Common myeloid progenitor, CD34-positive (primary cell): ENCODE measurements around the gene PDIA6.

Experiments used
- CTCF ChIA-PET: fragments of 350-600 bp; sonication (Branson Sonifier 250); formaldehyde crosslinking; loops from one replicate; lab custom pipeline; 2021; ENCODE audit warnings: antibody characterized with exemption; lab: Charles Lee
- POLR2A ChIA-PET: fragments of 350-600 bp; sonication (Branson Sonifier 250); formaldehyde crosslinking; loops from one replicate; lab custom pipeline; 2021; ENCODE audit warnings: antibody characterized with exemption; lab: Charles Lee
- DNase-seq, 3 donors: peaks; one replicate each; pipeline versions ENCODE4 v3.0.0 to v3.0.0-alpha.2; 2013
- H3K27ac ChIP-seq, 2 experiments: 1 replicate in 1 of 2; 2 replicates in 1 of 2; pipeline ENCODE4 v1.7.0; 2013; ENCODE audit warnings: inconsistent platforms in 2 of 2, low read length in 2 of 2, mild to moderate bottlenecking in 2 of 2, low read depth in 1 of 2, moderate library complexity in 1 of 2; ENCODE audit not compliant: severe bottlenecking in 2 of 2, insufficient read depth in 1 of 2, poor library complexity in 1 of 2
- H3K27me3 ChIP-seq, 5 experiments: replicated peaks in 2 of 5; 1 replicate in 3 of 5; 2 replicates in 2 of 5; pipeline versions ENCODE4 v1.6.1 to v1.7.0; 2013; ENCODE audit warnings: low read length in 4 of 5, mild to moderate bottlenecking in 2 of 5, moderate library complexity in 2 of 5, inconsistent platforms in 1 of 5; ENCODE audit not compliant: insufficient read depth in 5 of 5, control insufficient read depth in 4 of 5
- H3K36me3 ChIP-seq, 4 experiments: 1 replicate in 2 of 4; 2 replicates in 2 of 4; pipeline versions ENCODE4 v1.6.1 to v1.7.0; 2013; ENCODE audit warnings: low read length in 3 of 4, control low read depth in 1 of 4, mild to moderate bottlenecking in 1 of 4; ENCODE audit not compliant: control insufficient read depth in 4 of 4, insufficient read depth in 4 of 4
- H3K4me1 ChIP-seq, 4 experiments: 1 replicate in 3 of 4; 2 replicates in 1 of 4; pipeline versions ENCODE4 v1.6.1 to v1.7.1; 2013; ENCODE audit warnings: low read length in 3 of 4, mild to moderate bottlenecking in 3 of 4, control low read depth in 1 of 4, inconsistent platforms in 1 of 4, moderate library complexity in 1 of 4; ENCODE audit not compliant: control insufficient read depth in 4 of 4, insufficient read depth in 4 of 4; ENCODE audit errors: control extremely low read depth in 1 of 4
- H3K4me3 ChIP-seq, 7 experiments: 1 replicate in 4 of 7; 2 replicates in 3 of 7; pipeline versions ENCODE4 v1.5.1 to v1.7.0; 2013; ENCODE audit warnings: mild to moderate bottlenecking in 7 of 7, low read length in 6 of 7, moderate library complexity in 6 of 7, inconsistent platforms in 2 of 7, low read depth in 2 of 7, control low read depth in 1 of 7; ENCODE audit not compliant: insufficient read depth in 4 of 7, control insufficient read depth in 1 of 7; ENCODE audit errors: extremely low read depth in 1 of 7
- H3K9me3 ChIP-seq, 5 experiments: 1 replicate in 4 of 5; 2 replicates in 1 of 5; pipeline versions ENCODE4 v1.6.1 to v1.7.1; 2013; ENCODE audit warnings: low read length in 4 of 5, mild to moderate bottlenecking in 2 of 5, inconsistent platforms in 1 of 5, low read depth in 1 of 5, moderate library complexity in 1 of 5; ENCODE audit not compliant: control insufficient read depth in 4 of 5, insufficient read depth in 2 of 5; ENCODE audit errors: control extremely low read depth in 1 of 5
- WGBS: methylation state at CpG from one replicate; pipeline ENCODE4 v1.1.5; 2013; ENCODE audit not compliant: insufficient coverage; 5-methylcytosine and 5-hydroxymethylcytosine counted together

The PDIA6 gene

GRCh38 chr2:10773821-10774341 lies 38.7 kb downstream of the PDIA6 start:
- 84% methylated on average over 7 of the region's 8 CpGs for WGBS
- Histone ChIP-seq H3K4me3 (no peak overlapping the region), H3K27ac (no peak overlapping the region), H3K27me3 (no peaks in the 10 kb centered on the region), H3K9me3 (no peaks in the 10 kb centered on the region), H3K36me3 (peaks cover 0 to 11% (median 4%) of the 10 kb centered on the region in 4 experiments), H3K4me1 (no peaks in the 10 kb centered on the region)
- ChIA-PET CTCF (no interaction called here), POLR2A (no interaction called here)
- DNase-seq: no peak

- CTCF ChIA-PET: no interaction called here
- no peak overlapping the region for H3K27ac ChIP-seq
- WGBS: 86% methylated on average over 11 of the region's 13 CpGs
- peaks cover 0 to 2% (median under 1%) of the 10 kb centered on the region in 4 experiments for H3K36me3 ChIP-seq
- DNase-seq: no peak
- H3K4me1 ChIP-seq: no peaks in the 10 kb centered on the region
- H3K9me3 ChIP-seq: no peaks in the 10 kb centered on the region
- POLR2A ChIA-PET: no interaction called here
- no peak overlapping the region for H3K4me3 ChIP-seq
- H3K27me3 ChIP-seq: no peaks in the 10 kb centered on the region
Observed at GRCh38 chr2:10772868-10773215, 39.7 kb downstream of the PDIA6 start.

- POLR2A ChIA-PET: no interaction called here
- no peak for DNase-seq
- CTCF ChIA-PET: no interaction called here
- Histone ChIP-seq H3K4me1 (no peaks in the 10 kb centered on the region), H3K4me3 (no peak overlapping the region), H3K27ac (no peak overlapping the region), H3K36me3 (no peaks in the 10 kb centered on the region), H3K9me3 (no peaks in the 10 kb centered on the region), H3K27me3 (no peaks in the 10 kb centered on the region)
- 94% methylated on average over 12 of the region's 12 CpGs for WGBS
Observed at GRCh38 chr2:10772201-10772867, 40.3 kb downstream of the PDIA6 start.

- Histone ChIP-seq H3K4me3 (no peak overlapping the region), H3K27ac (no peak overlapping the region), H3K27me3 (no peaks in the 10 kb centered on the region), H3K36me3 (no peaks in the 10 kb centered on the region), H3K9me3 (no peaks in the 10 kb centered on the region), H3K4me1 (no peaks in the 10 kb centered on the region)
- CTCF ChIA-PET: no interaction called here
- POLR2A ChIA-PET: no interaction called here
- 100% methylated on average over 9 of the region's 13 CpGs for WGBS
- DNase-seq: no peak
Observed at GRCh38 chr2:10771786-10772185, 40.8 kb downstream of the PDIA6 start.

- DNase-seq: no peak
- H3K4me1 ChIP-seq: no peaks in the 10 kb centered on the region
- peaks cover 0 to under 1% (median 0%) of the 10 kb centered on the region in 5 experiments for H3K27me3 ChIP-seq
- CTCF ChIA-PET: no interaction called here
- H3K9me3 ChIP-seq: no peaks in the 10 kb centered on the region
- 89% methylated on average over 20 of the region's 22 CpGs for WGBS
- no peak overlapping the region for H3K27ac ChIP-seq
- H3K36me3 ChIP-seq: no peaks in the 10 kb centered on the region
- POLR2A ChIA-PET: no interaction called here
- H3K4me3 ChIP-seq: no peak overlapping the region
Observed at GRCh38 chr2:10770956-10771750, 41.4 kb downstream of the PDIA6 start.

- Histone ChIP-seq H3K27ac (no peak overlapping the region), H3K4me3 (peak overlapping the region in 1 of 7 experiments; percentile 19), H3K9me3 (no peaks in the 10 kb centered on the region), H3K4me1 (no peaks in the 10 kb centered on the region), H3K36me3 (no peaks in the 10 kb centered on the region), H3K27me3 (peaks cover 0 to 1% (median 0%) of the 10 kb centered on the region in 5 experiments)
- WGBS: 81% methylated on average over 15 of the region's 16 CpGs
- CTCF ChIA-PET: no interaction called here
- no peak for DNase-seq
- POLR2A ChIA-PET: no interaction called here
Observed at GRCh38 chr2:10768063-10768507, 44.5 kb downstream of the PDIA6 start.

GRCh38 chr2:10765914-10766313 lies 46.7 kb downstream of the PDIA6 start:
- CTCF ChIA-PET: no interaction called here
- Histone ChIP-seq H3K27me3 (peaks cover 0 to 6% (median 0%) of the 10 kb centered on the region in 5 experiments), H3K9me3 (no peaks in the 10 kb centered on the region), H3K27ac (no peak overlapping the region), H3K36me3 (no peaks in the 10 kb centered on the region), H3K4me3 (no peak overlapping the region), H3K4me1 (no peaks in the 10 kb centered on the region)
- POLR2A ChIA-PET: no interaction called here
- whole genome bisulfite sequencing: 95% methylated on average over 12 of the region's 12 CpGs
- no peak for DNase-seq
